Measurements from ENCODE around the gene EIF6. TPM values are rescaled to one million over a fixed set of nuclear protein-coding genes. Genes with fewer than 3 reads are reported as not detected.
A peak's percentile ranks its signal among the peaks of the same experiment; 100 is the strongest.

EIF6 gene
- total and polyA plus RNA-seq, 10 donors = 50.5 to 121 (median 68.0) TPM

DNA sequence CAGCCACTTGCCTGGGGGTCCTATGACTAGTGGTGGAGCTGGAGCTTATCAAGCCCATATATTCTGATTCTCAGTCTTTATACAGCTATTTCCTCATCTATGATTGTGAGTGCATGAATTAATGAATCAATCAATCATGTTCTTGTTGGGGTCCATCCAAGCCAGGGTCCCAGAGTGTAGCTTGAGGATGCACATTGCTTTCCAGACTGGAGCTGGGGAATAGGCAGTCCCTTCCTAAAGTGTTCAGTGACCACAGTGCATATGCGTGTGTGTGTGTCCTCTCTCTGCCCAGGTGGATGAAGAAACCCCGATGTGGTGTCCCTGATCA lies 33.0 kb downstream of the EIF6 start:
- no peak for TF ChIP-seq POLR2AphosphoS5 (IDR thresholded peaks at IDR 0.05)
- TF ChIP-seq, protein P1, sequence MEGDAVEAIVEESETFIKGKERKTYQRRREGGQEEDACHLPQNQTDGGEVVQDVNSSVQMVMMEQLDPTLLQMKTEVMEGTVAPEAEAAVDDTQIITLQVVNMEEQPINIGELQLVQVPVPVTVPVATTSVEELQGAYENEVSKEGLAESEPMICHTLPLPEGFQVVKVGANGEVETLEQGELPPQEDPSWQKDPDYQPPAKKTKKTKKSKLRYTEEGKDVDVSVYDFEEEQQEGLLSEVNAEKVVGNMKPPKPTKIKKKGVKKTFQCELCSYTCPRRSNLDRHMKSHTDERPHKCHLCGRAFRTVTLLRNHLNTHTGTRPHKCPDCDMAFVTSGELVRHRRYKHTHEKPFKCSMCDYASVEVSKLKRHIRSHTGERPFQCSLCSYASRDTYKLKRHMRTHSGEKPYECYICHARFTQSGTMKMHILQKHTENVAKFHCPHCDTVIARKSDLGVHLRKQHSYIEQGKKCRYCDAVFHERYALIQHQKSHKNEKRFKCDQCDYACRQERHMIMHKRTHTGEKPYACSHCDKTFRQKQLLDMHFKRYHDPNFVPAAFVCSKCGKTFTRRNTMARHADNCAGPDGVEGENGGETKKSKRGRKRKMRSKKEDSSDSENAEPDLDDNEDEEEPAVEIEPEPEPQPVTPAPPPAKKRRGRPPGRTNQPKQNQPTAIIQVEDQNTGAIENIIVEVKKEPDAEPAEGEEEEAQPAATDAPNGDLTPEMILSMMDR (IDR thresholded peaks at IDR 0.05 in 8 of 11, conservative IDR thresholded peaks at IDR 0.05 in 3 of 11) = no peak
- TF ChIP-seq POLR2A (IDR thresholded peaks at IDR 0.05) = no peak
- intact Hi-C loops (cut with DNase I; ENCODE audit: low total_unique reads) = no loop called here
- H3K9me3 ChIP-seq = no peaks in the 10 kb centered on the region
- peaks cover 4 to 27% (median 24%) of the 10 kb centered on the region in 6 donors for H3K4me1 ChIP-seq
- H3K27me3 ChIP-seq (replicated peaks in 1 of 7) = no peaks in the 10 kb centered on the region
- H3K4me3 ChIP-seq = no peak overlapping the region
- no peak for DNase-seq
- peaks cover 0 to 21% (median 0%) of the 10 kb centered on the region in 6 donors for H3K36me3 ChIP-seq
- 71 to 98% (median 85%) methylated on average over 2 of the region's 2 CpGs for WGBS, 5 donors
- H3K27ac ChIP-seq = peak overlapping the region in 7 of 8 donors; percentile 33 to 80 (median 55)

GRCh38 chr20:35248641-35249475 lies 35.7 kb downstream of the EIF6 start:
- TF ChIP-seq, protein P1 (IDR thresholded peaks at IDR 0.05 in 8 of 11, conservative IDR thresholded peaks at IDR 0.05 in 3 of 11) = no peak
- TF ChIP-seq POLR2A (IDR thresholded peaks at IDR 0.05) (no peak), POLR2AphosphoS5 (IDR thresholded peaks at IDR 0.05) (no peak)
- 83 to 92% (median 85%) methylated on average over 9 of the region's 9 CpGs for WGBS, 5 donors
- Histone ChIP-seq H3K27ac (no peak overlapping the region), H3K27me3 (replicated peaks in 1 of 7) (no peaks in the 10 kb centered on the region), H3K9me3 (no peaks in the 10 kb centered on the region), H3K4me1 (peaks cover 4 to 27% (median 24%) of the 10 kb centered on the region in 6 donors), H3K36me3 (no peaks in the 10 kb centered on the region), H3K4me3 (no peak overlapping the region)
- intact Hi-C loops (cut with DNase I; ENCODE audit: low total_unique reads) = no loop called here
- DNase-seq = no peak

DNA sequence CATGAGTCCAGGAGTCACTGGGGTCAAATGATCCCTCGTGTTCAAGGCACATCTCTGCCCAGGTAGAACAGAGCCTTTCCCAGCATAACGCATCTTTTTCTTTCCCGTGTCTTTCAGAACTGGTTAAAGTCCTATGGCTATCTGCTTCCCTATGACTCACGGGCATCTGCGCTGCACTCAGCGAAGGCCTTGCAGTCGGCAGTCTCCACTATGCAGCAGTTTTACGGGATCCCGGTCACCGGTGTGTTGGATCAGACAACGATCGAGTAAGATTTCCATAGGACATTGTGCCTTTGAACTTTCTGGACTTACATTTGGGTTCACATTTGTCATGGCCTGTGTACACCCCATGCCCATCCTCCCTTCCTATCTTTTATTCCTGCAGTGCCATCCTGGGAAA lies 37.8 kb downstream of the EIF6 start:
- peaks cover 0 to 18% (median 16%) of the 10 kb centered on the region in 6 donors for H3K4me1 ChIP-seq
- 87 to 97% (median 95%) methylated on average over 12 of the region's 12 CpGs for WGBS, 5 donors
- H3K27ac ChIP-seq = no peak overlapping the region
- no peaks in the 10 kb centered on the region for H3K27me3 ChIP-seq (replicated peaks in 1 of 7)
- intact Hi-C loops (cut with DNase I; ENCODE audit: low total_unique reads) = no loop called here
- TF ChIP-seq POLR2A (IDR thresholded peaks at IDR 0.05) (no peak), POLR2AphosphoS5 (IDR thresholded peaks at IDR 0.05) (no peak)
- TF ChIP-seq, protein P1 (IDR thresholded peaks at IDR 0.05 in 8 of 11, conservative IDR thresholded peaks at IDR 0.05 in 3 of 11) = no peak
- H3K9me3 ChIP-seq = no peaks in the 10 kb centered on the region
- no peaks in the 10 kb centered on the region for H3K36me3 ChIP-seq
- DNase-seq = no peak
- H3K4me3 ChIP-seq = no peak overlapping the region

DNA sequence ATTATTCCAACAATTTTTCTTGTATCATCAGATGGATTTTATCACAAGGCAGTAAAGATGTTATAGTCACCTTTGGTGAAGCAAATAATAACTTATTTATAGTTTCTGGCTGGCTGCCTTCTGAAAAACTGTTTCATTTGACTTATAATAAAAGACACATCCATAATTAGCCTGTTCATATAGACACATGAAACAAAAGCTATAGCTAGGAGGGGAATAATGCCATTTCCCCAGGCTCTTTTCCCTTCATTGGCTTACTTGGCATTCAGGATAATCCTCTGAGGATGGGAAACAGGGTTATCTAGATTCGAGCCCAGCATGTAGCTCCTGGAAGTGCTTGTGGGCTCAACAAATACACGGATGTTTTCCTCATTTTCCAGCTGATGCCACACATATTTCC lies 40.6 kb downstream of the EIF6 start:
- Histone ChIP-seq H3K36me3 (no peaks in the 10 kb centered on the region), H3K4me1 (peaks cover 0 to 4% (median 0%) of the 10 kb centered on the region in 6 donors), H3K4me3 (no peak overlapping the region), H3K27me3 (replicated peaks in 1 of 7) (no peaks in the 10 kb centered on the region), H3K9me3 (no peaks in the 10 kb centered on the region), H3K27ac (no peak overlapping the region)
- no peak for DNase-seq
- TF ChIP-seq POLR2A (IDR thresholded peaks at IDR 0.05) (no peak), POLR2AphosphoS5 (IDR thresholded peaks at IDR 0.05) (no peak)
- TF ChIP-seq, protein P1 (IDR thresholded peaks at IDR 0.05 in 8 of 11, conservative IDR thresholded peaks at IDR 0.05 in 3 of 11) = no peak
- intact Hi-C loops (cut with DNase I; ENCODE audit: low total_unique reads) = no loop called here
- WGBS, 5 donors = 47 to 67% (median 63%) methylated on average over 2 of the region's 2 CpGs
